Measurements from ENCODE around the gene PRM3.

PRM3 gene

GRCh38 chr16:11224096-11224893, 49.1 kb downstream of the PRM3 start:
- DNase-seq: no peak

Measured in DMS 273 treated with DMSO at 0.1 percent for 48 hours (cell line).